NCI-H226 (cell line): ENCODE data around the gene RGS9.

Source experiments
- DNase-seq: peaks from one replicate; pipeline ENCODE4 v3.0.0-alpha.2; 2015

RGS9 gene

DNA sequence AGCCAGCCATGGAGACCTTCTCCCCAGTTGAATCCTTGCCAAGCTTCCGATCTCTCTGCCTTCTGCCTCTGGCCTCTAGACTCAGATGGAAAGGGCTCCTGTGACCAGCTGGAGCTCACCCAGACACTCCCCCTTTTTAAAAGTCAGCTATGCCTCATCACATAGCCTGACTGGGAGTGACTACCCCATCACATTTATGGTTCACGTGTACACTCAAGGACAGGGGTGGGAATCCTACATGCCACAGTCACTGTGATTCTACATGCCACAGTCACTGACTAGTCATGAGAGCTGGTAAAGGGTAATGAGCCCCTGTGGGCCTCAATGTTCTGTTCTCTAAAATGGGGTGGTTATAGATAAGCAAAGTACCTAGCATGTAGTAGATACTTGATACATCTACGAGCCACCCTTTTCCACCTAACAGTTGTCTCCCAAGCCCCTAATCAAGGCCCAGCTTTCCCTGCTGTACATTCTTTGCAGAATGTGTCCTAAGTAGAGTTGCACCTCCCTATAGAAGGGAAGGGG lies 85.1 kb downstream of the RGS9 start:
- DNase-seq = no peak

DNA sequence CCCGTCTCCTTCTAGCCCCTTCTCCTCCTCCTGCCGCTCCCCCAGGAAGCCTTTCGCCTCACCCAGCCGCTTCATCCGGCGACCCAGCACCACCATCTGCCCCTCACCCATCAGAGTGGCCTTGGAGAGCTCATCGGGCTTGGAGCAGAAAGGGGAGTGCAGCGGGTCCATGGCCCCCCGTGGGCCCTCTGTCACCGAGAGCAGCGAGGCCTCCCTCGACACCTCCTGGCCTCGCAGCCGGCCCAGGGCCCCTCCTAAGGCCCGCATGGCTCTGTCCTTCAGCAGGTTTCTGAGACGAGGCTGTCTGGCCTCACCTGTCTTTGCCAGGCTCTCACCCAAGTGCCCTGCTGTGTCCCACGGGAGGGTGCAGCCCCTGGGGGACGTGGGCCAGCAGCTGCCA lies 87.9 kb downstream of the RGS9 start:
- no peak for DNase-seq

DNA sequence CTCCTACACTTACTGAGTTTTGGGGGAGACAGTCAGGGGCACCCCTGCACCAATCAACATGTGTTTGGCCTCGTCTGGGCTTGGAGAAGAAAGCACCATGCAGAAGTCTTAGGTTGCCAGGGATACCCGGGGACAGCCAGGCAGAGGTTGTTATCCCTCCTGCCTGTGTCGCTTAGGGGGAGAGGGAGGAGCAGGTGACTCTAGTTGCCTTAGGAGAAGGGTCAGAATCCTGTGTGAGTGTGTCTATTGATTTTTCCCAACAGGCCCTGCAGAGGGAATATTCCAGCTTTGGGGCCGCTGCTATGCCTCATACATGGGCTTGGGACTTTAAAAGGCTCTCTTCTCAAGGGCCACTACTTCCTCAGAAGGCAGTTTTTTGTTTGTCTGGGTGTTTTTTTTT lies 89.1 kb downstream of the RGS9 start:
- no peak for DNase-seq

DNA sequence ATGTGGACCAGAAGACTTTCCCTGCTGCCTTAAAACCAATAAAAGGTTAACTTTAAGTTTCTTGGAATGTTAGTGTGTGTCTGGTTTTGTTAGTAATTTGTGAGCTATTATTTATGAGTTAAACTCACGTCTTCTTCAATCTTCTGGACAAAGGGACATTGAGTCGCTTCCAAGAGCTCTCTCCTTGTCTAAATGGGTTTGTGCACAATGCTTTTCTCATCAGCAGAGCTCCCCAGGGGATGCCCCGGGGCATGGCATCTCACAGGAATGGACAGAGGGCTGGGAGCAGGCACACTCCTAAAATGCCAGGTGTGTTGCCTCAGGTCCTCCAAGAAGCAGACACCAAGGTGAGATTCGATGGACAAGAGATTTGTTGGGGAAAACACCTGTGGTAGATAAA lies 90.5 kb downstream of the RGS9 start:
- no peak for DNase-seq

- DNase-seq = no peak
Measured at GRCh38 chr17:65228287-65228686, 91.1 kb downstream of the RGS9 start.

DNA sequence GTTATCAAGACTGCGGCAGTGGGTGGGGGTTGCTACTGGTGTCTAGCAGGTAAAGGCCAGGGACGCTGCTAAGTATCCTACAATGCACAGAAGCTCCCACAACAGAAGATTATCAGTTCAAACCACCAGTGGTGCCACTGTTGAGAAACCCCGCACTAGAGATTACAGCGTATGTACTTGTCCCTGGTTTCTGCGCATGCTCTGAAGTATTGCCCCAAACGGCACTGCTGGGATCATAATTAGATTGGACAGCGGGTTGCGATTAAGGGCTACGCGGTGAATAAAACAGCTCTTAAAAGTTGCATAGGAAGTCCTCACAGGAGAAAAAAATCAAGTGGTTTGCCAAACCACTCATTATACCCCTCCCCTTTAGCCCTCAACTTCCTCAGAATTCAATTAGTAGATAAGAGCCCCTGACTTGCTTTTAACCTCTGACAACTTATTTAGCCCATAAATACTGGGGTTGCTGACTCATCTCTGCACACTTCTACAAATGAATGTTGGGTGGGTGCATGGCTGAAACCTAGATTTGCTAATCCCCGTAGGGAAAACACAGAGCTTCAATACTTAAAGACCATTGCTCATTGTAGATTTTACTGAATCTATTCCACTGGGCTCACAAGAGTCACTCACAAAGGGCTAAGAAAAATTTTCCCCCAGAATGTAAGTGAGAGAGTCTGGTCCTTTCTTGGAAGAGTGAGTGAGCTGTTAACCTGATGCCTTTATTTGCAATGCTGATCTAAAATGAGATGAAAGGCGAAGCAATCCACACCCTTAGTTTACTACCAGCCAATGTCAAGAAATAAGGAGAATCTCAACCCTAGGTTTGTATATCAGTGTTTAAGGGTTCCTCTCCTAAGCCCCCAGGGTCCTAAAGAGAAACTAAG lies 91.8 kb downstream of the RGS9 start:
- DNase-seq = peak; percentile 48

GRCh38 chr17:65229621-65229995 lies 92.4 kb downstream of the RGS9 start:
- no peak for DNase-seq

GRCh38 chr17:65230040-65230439 lies 92.9 kb downstream of the RGS9 start:
- no peak for DNase-seq

- DNase-seq = no peak
Measured at GRCh38 chr17:65231086-65231485, 93.9 kb downstream of the RGS9 start.

DNA sequence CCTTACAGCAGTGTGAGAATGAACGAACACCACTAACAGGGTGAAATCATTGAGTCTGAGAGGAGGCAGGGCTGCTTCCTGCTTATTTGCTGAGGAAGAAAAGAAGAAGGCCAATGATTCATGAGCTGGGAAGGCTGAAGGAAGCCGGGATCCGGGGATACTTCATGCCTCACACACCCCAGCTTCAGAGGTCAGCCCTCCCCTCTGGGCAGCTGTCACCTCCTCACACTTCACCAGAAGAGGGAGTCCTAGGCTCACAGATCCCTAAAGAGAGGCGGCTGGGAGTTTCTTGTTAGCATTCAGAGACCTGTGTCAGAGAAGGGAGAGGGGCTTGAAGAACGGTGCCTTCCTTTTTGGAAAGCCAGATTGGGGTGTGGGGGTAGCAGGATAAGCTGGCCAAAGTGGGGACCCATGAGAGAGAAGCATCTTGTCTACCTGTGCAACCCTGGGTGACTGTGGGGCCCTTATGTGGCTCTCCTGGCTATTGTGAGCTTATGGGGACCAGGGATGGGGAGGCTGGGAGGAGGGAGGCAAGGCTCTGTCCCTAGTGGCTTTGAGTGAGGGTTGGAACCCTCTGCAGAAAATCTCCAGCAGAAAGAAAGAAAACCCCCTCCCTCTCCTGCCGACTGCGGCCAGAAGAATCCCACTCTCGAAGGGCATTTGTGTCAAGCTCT lies 94.6 kb downstream of the RGS9 start:
- DNase-seq = peak; percentile 91

- DNase-seq = no peak
Measured at GRCh38 chr17:65235284-65235683, 98.1 kb downstream of the RGS9 start.

DNA sequence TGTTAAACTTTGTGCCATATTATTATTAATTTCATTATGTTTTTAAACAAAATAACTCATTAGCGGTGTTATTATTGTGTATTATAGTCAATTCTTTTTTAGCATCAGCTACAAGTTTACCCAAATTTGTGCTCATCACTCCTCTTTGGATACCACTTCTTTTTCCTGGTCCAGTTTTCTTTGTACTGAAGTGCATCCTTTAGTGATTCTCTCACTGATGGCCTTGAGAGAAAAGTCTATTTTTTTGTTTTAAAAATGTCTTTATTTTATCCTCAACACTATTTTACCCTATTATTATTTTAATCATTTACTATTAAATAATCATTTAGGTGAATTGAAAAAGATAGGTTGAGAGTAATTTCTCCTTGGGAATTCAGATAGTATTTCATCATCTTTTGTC lies 99.2 kb downstream of the RGS9 start:
- DNase-seq = no peak

DNA sequence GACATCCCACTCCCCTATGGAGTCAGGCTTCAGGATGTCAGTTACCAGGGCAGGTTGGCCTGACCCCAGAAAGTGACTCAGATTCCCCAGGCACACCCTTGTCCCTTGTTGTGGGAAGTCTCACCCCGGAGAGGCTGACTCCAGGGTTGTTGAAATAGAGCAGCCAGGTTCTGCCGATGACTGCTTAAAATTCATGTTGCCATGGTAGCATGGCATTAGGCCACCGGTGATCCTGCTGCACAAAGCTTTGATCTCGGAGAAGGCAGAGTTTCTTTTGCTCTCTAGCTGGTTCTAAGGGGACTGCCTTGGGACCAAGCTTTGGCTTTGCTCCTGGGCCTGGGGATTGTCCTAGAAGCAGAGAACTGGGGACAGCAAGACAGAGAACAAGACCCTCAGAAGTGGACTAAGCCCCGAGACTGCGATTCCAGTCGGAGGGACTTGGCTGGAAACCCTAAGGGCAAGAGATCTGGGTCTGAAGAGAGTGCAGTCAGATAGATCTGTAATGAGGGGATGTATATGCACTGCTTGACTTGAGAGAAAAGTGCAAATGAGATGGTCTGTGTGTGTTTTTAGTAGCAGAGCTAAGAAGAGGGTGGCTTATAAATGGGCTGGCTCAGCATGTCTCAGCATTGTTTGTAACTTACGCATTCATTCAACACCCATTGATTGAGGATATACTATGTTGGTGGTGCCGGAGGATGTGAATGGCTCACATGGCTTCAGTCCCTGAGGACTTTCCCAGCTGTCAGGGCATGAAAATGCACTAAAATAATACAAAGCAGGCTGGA lies 106.9 kb downstream of the RGS9 start:
- no peak for DNase-seq

GRCh38 chr17:65246252-65246651 lies 109.1 kb downstream of the RGS9 start:
- DNase-seq = no peak

GRCh38 chr17:65249774-65250173 lies 112.6 kb downstream of the RGS9 start:
- no peak for DNase-seq

GRCh38 chr17:65254166-65254565 lies 117.0 kb downstream of the RGS9 start:
- DNase-seq = peak; percentile 18

- no peak for DNase-seq
Measured at GRCh38 chr17:65259281-65259680, 122.1 kb downstream of the RGS9 start.

- no peak for DNase-seq
Measured at GRCh38 chr17:65259696-65260485, 122.7 kb downstream of the RGS9 start.

DNA sequence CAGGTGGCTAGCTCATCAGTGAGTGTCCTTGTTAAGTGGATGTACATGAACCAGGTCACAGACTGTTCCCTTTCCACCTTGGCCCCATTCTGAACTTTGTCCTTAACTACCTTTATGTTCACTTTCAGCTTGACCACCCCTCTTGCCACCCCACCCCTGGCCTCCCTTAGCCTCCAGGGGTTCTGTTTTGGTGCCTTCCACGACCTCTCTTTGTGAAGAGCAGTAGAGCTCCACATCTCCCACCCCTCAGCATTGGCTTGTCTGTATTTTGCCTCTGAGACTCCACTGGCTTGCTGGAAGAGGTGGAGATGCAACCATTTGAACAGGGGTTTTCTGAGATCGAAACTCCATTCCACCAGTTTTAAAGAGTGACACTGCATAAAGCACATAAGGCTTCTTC lies 123.5 kb downstream of the RGS9 start:
- no peak for DNase-seq

DNA sequence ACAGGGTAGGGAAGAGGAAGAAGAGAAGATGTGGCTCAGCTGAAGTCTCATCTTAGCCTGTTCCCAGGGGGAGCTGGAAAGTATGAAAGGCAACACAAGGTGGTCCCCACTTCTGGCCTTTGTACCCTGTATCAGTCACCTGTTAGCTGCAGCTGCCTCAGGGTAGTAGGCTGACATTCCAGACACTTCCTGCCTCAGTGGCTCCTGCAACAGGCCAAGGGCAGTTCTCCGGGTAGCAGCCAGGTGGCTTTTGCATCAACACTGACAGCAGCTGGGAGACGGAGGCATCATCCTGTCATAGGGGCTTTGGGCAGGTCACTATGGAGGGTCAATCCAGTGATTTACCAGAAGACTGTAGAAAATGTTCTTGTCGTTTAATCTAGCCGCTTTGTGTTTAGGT lies 124.0 kb downstream of the RGS9 start:
- DNase-seq = no peak

DNA sequence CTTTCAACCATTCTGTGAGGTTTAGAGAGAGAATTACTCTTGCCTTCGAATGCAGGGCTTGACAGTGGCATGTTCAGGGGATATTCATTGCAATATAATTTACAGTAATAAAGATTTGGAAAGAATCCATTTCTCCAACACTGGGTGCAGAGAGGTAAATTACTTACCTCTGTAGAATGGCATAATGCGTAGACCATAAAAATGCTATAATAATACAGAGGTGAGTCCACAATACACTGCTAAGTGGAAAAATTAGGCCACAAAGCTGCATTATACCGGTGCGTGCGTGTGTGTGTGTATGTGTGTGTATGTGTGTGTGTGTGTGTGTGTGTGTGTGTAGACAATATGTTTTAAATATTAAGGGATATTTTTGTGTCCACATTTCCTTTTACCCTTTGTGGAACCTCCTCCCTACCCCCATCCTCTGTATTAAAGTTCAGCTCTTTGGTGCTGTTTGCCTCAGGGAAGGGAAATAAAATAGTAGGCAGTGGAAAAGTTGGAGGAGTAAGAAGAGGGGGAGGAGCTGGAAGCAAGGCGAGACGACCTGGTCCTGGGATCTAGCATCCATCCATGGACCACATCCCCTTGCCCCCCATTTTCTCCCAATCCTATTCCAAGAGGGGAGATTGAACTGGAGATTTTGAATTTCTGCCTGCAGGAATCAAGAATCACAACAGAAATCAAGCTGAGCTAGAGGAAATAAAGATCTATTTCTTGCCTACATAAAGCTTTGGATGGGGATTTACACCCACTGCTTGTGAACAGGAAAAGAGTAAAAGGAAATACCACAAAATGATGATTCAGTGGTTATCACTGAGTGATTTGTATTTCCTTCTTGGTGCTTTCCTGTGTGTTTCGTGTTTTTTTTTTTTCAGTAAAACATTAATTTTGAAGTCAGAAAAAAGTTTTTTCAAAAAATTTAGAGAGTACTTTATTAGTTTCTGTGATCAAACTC lies 124.8 kb downstream of the RGS9 start:
- DNase-seq = peak; percentile 37
